ENCODE results near the gene CAMK2A. TPM values are rescaled to one million over a fixed set of nuclear protein-coding genes. Genes with fewer than 3 reads are reported as not detected.
A peak's percentile ranks its signal among the peaks of the same experiment; 100 is the strongest.

CAMK2A gene
- total and polyA plus RNA-seq, 2 of the 4 experiments (the other 2 are of a cell fraction): 0.18 to 0.19 TPM

GRCh38 chr5:150224483-150225027 is 65.0 kb downstream of the CAMK2A start:
- intact Hi-C loops (cut with micrococcal nuclease): no loop called here
- CTCF ChIA-PET: no interaction called here
- in situ Hi-C loops (cut with MboI; ENCODE audit: low sequenced_read_pairs): loop anchor here (25.0 kb wide), 1 partner anchor 587 kb away; no protein-coding TSS in a partner anchor

More at GRCh38 chr5:150224483-150225027, 65.0 kb downstream of the CAMK2A start:
- Histone ChIP-seq H2BK15ac (ENCODE audit: low read depth, low read length) (no peak overlapping the region), H3K27me3 (ENCODE audit: control insufficient read depth, insufficient read depth, low read length) (no peaks in the 10 kb centered on the region; the same call in 1 of the 2 replicates), H3K79me1 (ENCODE audit: low read depth in 1 of 2, low read length in 2 of 2) (no peaks in the 10 kb centered on the region), H3K14ac (replicated peaks; ENCODE audit: low read depth, low read length) (no peak overlapping the region), H4K91ac (ENCODE audit: insufficient read depth, low read depth, low read length) (no peak overlapping the region), H2AK9ac (replicated peaks; ENCODE audit: low read depth, low read length, poor library complexity) (no peak overlapping the region), H4K5ac (ENCODE audit: low read depth, low read length) (no peak overlapping the region), H3K4me2 (ENCODE audit: low read depth, low read length) (no peak overlapping the region), H4K20me1 (ENCODE audit: insufficient read depth, low read length) (no peaks in the 10 kb centered on the region), H2BK20ac (ENCODE audit: low read depth, low read length) (no peak overlapping the region), H3K36me3 (ENCODE audit: control insufficient read depth, insufficient read depth, low read length) (no peaks in the 10 kb centered on the region), H3K27ac (ENCODE audit: insufficient read depth, low read length) (no peak overlapping the region), H2BK120ac (ENCODE audit: low read depth, low read length) (no peak overlapping the region), H3K9ac (ENCODE audit: low read depth, low read length) (no peak overlapping the region), H3K23ac (ENCODE audit: low read depth, low read length) (no peak overlapping the region), H3K4ac (ENCODE audit: low read depth, low read length) (no peak overlapping the region), H3K4me1 (ENCODE audit: control insufficient read depth, insufficient read depth, low read length) (peaks cover 3% of the 10 kb centered on the region; the same call in 1 of the 2 replicates), H2BK5ac (ENCODE audit: low read depth, low read length, poor library complexity, severe bottlenecking) (no peak overlapping the region), H3K9me1 (ENCODE audit: insufficient read depth, low read length) (no peaks in the 10 kb centered on the region; the same call in 1 of the 2 replicates), H3K4me3 (ENCODE audit: insufficient read depth, low read depth, low read length) (no peak overlapping the region), H2AFZ (replicated peaks; ENCODE audit: low read length, poor library complexity) (no peak overlapping the region), H3K56ac (ENCODE audit: extremely low read depth, insufficient read depth, low read length) (no peak overlapping the region), H3K18ac (ENCODE audit: low read depth, low read length) (no peak overlapping the region), H3K9me3 (ENCODE audit: control insufficient read depth, insufficient read depth, low read length) (no peaks in the 10 kb centered on the region), H2AK5ac (ENCODE audit: low read depth, low read length) (no peak overlapping the region), H4K8ac (ENCODE audit: low read depth in 2 of 2, low read length in 2 of 2) (no peak overlapping the region)
- DNase-seq: peak; percentile 67
- no TSS peak for BruUV-seq (replicated peaks)
- 50% methylated on average over 2 of the region's 8 CpGs; no CpG with 5 or more reads in 1 of the 2 experiments for WGBS, 2 experiments (ENCODE audit: extremely low coverage in 2 of 2, insufficient read length in 1 of 2)
- ATAC-seq (ENCODE audit: low read depth): peak; percentile 65
- POLR2A ChIA-PET (ENCODE audit: unreplicated experiment): no interaction called here
- dilution Hi-C loops (cut with HindIII; ENCODE audit: low sequenced_read_pairs, unreplicated experiment): no loop called here
- TF ChIP-seq POLR2A (IDR thresholded peaks at IDR 0.05; ENCODE audit: low read depth, low read length): no peak
- TF ChIP-seq RAD21 (IDR thresholded peaks at IDR 0.05; ENCODE audit: low read length): 0 out of 2 replicates have a peak, but pooled peaks have one; percentile 6

All from IMR-90 (cell line).